Measurements from ENCODE around the gene LAMA5.

DNA sequence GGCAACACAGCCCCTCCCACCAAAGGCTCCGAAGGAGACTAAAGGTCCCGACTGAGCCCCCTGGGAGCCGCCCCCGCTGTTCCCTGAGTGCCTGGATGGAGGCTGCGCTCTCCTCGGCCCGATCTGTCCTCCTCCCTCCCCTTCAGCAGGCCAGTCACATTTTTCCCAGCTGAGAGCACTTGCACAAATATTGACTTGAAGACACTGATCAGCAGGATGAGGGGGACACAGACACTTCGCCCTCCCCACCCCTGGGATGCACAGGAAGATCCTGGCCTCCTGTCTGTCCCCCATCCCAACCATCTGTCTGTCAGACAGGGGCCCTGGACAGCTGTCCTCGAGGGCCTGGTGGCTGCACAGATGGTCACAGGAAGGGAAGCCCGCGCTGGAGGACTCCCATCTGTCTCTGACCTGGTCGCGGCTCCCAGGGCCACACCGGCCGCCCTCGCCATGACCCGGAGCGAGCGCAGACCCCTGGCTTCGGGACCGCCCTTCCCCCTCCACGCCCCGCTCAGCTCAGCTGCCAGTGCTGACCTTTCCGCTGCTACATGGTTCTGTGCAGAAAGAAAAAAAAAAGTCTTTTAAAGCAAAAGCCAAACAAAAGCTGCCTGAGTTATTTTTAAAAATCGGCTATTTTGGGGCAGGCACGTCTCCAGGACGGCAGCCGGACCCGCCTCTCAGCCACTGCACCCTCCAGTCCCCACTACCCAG, 11.1 kb downstream of the LAMA5 start:
- TF ChIP-seq, protein P1, sequence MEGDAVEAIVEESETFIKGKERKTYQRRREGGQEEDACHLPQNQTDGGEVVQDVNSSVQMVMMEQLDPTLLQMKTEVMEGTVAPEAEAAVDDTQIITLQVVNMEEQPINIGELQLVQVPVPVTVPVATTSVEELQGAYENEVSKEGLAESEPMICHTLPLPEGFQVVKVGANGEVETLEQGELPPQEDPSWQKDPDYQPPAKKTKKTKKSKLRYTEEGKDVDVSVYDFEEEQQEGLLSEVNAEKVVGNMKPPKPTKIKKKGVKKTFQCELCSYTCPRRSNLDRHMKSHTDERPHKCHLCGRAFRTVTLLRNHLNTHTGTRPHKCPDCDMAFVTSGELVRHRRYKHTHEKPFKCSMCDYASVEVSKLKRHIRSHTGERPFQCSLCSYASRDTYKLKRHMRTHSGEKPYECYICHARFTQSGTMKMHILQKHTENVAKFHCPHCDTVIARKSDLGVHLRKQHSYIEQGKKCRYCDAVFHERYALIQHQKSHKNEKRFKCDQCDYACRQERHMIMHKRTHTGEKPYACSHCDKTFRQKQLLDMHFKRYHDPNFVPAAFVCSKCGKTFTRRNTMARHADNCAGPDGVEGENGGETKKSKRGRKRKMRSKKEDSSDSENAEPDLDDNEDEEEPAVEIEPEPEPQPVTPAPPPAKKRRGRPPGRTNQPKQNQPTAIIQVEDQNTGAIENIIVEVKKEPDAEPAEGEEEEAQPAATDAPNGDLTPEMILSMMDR (IDR thresholded peaks at IDR 0.05): no peak
- no peak for TF ChIP-seq POLR2A (IDR thresholded peaks at IDR 0.05)
- no peak for TF ChIP-seq EP300 (IDR thresholded peaks at IDR 0.05)

All from ovary (tissue), 3 donors.